GM12801 (cell line): Measurements from ENCODE around the gene GATAD2A.

Experiments used
- CTCF ChIP-seq: IDR thresholded peaks from one replicate; pipeline ENCODE4 v1.5.1; 2011; ENCODE audit warnings: control low read depth; ENCODE audit not compliant: insufficient read length; ENCODE audit errors: extremely low read depth

GATAD2A gene

DNA sequence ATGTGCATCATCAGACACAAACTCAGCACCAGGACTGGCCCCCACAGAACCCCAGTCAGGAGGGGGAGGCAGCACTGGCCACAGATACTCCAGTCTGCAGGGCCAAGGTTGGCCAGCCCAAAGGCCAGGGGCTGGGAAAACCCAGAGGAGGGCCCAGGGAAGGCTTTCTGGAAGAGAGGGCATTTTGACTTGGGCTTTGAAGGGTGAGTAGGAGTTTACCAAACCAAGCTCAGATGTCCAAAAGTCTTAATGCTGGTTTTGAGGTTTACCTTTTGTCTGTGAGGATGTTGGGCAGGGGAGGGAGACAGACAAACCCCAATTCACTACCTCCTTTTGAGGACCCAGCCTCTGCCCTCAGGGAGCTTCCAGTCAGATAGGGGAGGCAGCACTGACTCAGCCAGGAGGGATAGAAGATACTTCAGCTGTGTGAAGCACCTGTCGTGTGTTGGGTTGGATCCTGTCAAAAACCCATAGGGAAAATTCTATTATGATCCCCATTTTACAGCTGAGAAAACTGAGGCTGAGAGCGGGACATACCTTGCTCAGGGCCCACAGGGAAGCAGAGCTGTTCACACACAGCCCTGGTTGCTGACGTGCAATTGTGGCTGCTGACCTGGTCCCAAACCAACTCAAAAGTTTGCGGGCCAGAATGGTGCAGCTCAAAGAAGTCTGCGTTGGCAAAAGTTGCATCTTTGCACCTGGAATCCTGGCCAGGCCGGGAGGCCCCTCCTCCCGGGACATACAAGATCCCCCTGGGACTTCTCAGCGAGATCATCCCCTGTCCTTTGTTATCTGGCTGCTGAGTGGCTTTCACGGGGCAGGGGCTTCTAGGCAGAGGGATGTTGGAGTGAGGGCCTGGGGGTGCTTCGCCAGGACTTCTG is 145.7 kb downstream of the GATAD2A start:
- no peak for TF ChIP-seq CTCF

DNA sequence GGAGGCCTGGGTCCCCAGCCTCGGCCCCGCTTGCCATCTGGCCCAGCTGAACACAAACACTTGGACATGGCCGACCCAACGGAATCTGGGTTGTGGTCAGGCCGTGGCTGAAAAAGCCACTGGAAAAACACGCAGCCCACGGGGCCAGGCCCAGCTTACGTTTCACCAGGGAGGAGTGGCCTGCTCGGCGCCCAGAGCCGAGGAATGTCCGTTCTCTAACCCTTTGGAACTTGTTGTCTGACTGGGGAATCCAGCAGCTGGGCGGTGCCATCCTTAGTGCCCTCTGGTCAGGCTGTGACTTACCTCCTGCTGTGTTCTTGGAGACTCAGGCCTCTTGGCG is 146.3 kb downstream of the GATAD2A start:
- no peak for TF ChIP-seq CTCF

GRCh38 chr19:19552798-19553197 is 147.3 kb downstream of the GATAD2A start:
- no peak for TF ChIP-seq CTCF

- TF ChIP-seq CTCF, result no peak
Measured at GRCh38 chr19:19553670-19554069, 148.2 kb downstream of the GATAD2A start.

DNA sequence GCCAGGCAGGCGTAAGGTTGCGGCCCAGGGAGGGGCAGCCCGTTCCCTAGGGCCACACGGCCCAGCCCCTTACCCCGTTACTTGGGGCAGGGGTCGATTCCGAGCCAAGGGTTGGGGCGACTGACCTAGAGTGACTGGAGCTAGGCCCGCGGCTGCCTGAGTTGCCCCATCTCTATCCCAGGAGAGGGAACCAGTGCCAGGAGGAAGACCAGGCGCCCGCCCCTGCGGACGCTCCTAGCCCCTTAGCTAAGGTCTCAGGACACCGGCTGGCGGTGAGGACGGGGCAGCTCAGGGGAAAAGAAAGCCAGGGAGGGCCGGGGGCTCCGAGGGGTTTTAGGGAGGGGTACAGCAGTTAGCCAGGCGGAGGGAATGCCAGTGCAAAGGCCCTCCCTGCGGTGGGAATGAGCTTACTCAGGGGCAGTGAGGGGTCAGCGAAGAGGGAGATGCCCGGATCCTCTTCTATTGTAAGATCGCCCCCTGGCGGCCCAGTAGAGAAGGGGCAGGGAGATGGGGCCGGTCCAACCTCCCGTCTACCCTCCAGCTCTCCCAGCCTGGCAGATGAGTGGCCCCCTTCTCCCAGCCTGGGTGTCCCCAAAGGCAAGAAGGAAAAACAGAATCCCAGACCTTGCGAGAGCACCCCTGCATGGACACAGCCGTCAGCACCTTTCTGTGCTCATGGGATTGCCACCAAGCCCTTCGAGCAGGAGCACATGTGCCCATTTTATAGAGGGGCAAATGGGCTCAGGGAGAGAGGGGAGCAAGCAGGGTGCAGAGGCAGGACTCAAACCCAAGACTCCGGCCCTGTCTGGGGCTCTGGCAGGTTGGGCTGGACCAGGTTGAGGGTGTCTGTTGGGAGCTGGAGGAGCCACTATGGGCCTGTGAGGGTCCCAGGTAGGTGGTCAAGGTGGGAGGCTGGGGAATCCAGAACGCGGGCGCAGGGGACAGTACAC is 148.9 kb downstream of the GATAD2A start:
- TF ChIP-seq CTCF, result no peak

GRCh38 chr19:19558055-19558454 is 152.6 kb downstream of the GATAD2A start:
- no peak for TF ChIP-seq CTCF
